B cell (primary cell): Measurements from ENCODE around the gene RRP15. TPM values are rescaled to one million over a fixed set of nuclear protein-coding genes. Genes with fewer than 3 reads are reported as not detected.

ENCODE experiments used
- ATAC-seq: fragments of 200-7000 bp; cut with Tn5 transposase; one replicate; pipeline ENCODE4 v1.10.0; 2021; ENCODE audit warnings: low read depth, mild to moderate bottlenecking, moderate number of reproducible peaks, moderate library complexity
- CTCF ChIA-PET: fragments of 350-600 bp; sonication (Branson Sonifier 250); formaldehyde crosslinking; loops from one replicate; lab custom pipeline; 2021; ENCODE audit warnings: antibody characterized with exemption, inconsistent platforms; lab: Charles Lee
- POLR2A ChIA-PET: fragments of 350-600 bp; sonication (Branson Sonifier 250); formaldehyde crosslinking; loops from one replicate; lab custom pipeline; 2021; ENCODE audit warnings: antibody characterized with exemption; lab: Charles Lee
- DNase-seq: peaks from one replicate; pipeline ENCODE4 v3.0.0; 2013
- H2AFZ ChIP-seq: 2 replicates; pipeline ENCODE4 v1.6.1; 2012; ENCODE audit warnings: mild to moderate bottlenecking, low read depth, low read length; ENCODE audit not compliant: insufficient read depth, poor library complexity, severe bottlenecking
- H3K27ac ChIP-seq, 2 donors: 1 replicate in 1 of 2; 2 replicates in 1 of 2; pipeline ENCODE4 v1.5.1; 2012 to 2013; ENCODE audit warnings: low read length in 2 of 2, mild to moderate bottlenecking in 2 of 2, moderate library complexity in 1 of 2
- H3K27me3 ChIP-seq, 4 experiments: fragments of 200-600 bp in 1 of 4; sonication (generic) in 1 of 4; replicated peaks in 1 of 4; 1 replicate in 2 of 4; 2 replicates in 2 of 4; pipeline versions ENCODE4 v1.6.1 to v1.7.0; 2013 to 2016; ENCODE audit warnings: low read length in 3 of 4, mild to moderate bottlenecking in 2 of 4, mixed read lengths in 1 of 4, moderate library complexity in 1 of 4; ENCODE audit not compliant: insufficient read depth in 4 of 4, control insufficient read depth in 3 of 4; ENCODE audit errors: control extremely low read depth in 1 of 4
- H3K36me3 ChIP-seq, 2 experiments: replicated peaks in 1 of 2; 1 replicate in 1 of 2; 2 replicates in 1 of 2; pipeline versions ENCODE4 v1.6.1 to v1.7.1; 2013; ENCODE audit warnings: low read length in 1 of 2; ENCODE audit not compliant: insufficient read depth in 2 of 2, control insufficient read depth in 1 of 2; ENCODE audit errors: control extremely low read depth in 1 of 2, extremely low read depth in 1 of 2
- H3K4me1 ChIP-seq, 2 donors: fragments of 200-600 bp in 1 of 2; sonication (generic) in 1 of 2; 1 replicate in 1 of 2; 2 replicates in 1 of 2; pipeline versions ENCODE4 v1.5.1 to v1.6.1; 2013 to 2017; ENCODE audit warnings: low read length in 2 of 2; ENCODE audit not compliant: control insufficient read depth in 2 of 2, insufficient read depth in 2 of 2
- H3K4me2 ChIP-seq: replicated peaks from 2 replicates; pipeline ENCODE3; 2012; ENCODE audit warnings: mild to moderate bottlenecking, low read depth, low read length; ENCODE audit not compliant: poor library complexity, severe bottlenecking
- H3K4me3 ChIP-seq, 5 experiments: fragments of 200-600 bp in 1 of 5; sonication (generic) in 1 of 5; 1 replicate in 3 of 5; 2 replicates in 2 of 5; pipeline versions ENCODE4 v1.5.1 to v1.7.0; 2011 to 2016; ENCODE audit warnings: low read length in 4 of 5, mild to moderate bottlenecking in 4 of 5, low read depth in 2 of 5, control low read depth in 1 of 5, moderate library complexity in 1 of 5; ENCODE audit not compliant: insufficient read depth in 1 of 5; ENCODE audit errors: control extremely low read depth in 1 of 5, extremely low read depth in 1 of 5
- H3K79me2 ChIP-seq: fragments of 200-600 bp; sonication (generic); one replicate; pipeline ENCODE4 v1.6.0; 2016; ENCODE audit warnings: low read length; ENCODE audit not compliant: control insufficient read depth, insufficient read depth
- H3K9ac ChIP-seq: fragments of 200-600 bp; sonication (generic); 2 replicates; pipeline ENCODE4 v1.6.1; 2017; ENCODE audit warnings: mild to moderate bottlenecking, low read length, moderate library complexity
- H3K9me3 ChIP-seq, 3 donors: one replicate each; pipeline versions ENCODE4 v1.6.1 to v1.7.1; 2013; ENCODE audit warnings: low read length in 2 of 3; ENCODE audit not compliant: control insufficient read depth in 2 of 3, insufficient read depth in 1 of 3; ENCODE audit errors: control extremely low read depth in 1 of 3
- H4K20me1 ChIP-seq: 2 replicates; pipeline ENCODE4 v1.6.0; 2012; ENCODE audit warnings: mild to moderate bottlenecking, low read length; ENCODE audit not compliant: insufficient read depth, control insufficient read depth, poor library complexity, severe bottlenecking
- H3K27ac Mint-ChIP-seq: one replicate; pipeline ENCODE4 v1.8.0; 2021; ENCODE audit warnings: mixed read lengths
- H3K27me3 Mint-ChIP-seq: one replicate; pipeline ENCODE4 v1.8.0; 2021; ENCODE audit warnings: mixed read lengths
- H3K4me1 Mint-ChIP-seq: one replicate; pipeline ENCODE4 v1.8.0; 2021; ENCODE audit warnings: mixed read lengths
- H3K4me3 Mint-ChIP-seq: one replicate; pipeline ENCODE4 v1.8.0; 2021; ENCODE audit warnings: mixed read lengths
- H3K9me3 Mint-ChIP-seq: one replicate; pipeline ENCODE4 v1.8.0; 2022; ENCODE audit warnings: mixed read lengths; ENCODE audit not compliant: insufficient read depth
- EZH2 ChIP-seq: IDR thresholded peaks from 2 replicates; pipeline ENCODE4 v1.6.1; 2012; ENCODE audit warnings: borderline replicate concordance, low read depth, mild to moderate bottlenecking, moderate library complexity, low read length; ENCODE audit not compliant: insufficient read depth, poor library complexity, severe bottlenecking
- WGBS: methylation state at CpG from one replicate; pipeline ENCODE4 v1.1.5; 2013; ENCODE audit warnings: missing lambda C conversion rate; ENCODE audit not compliant: insufficient coverage; 5-methylcytosine and 5-hydroxymethylcytosine counted together
- intact Hi-C: fragments of 100-400 bp; cut with micrococcal nuclease; formaldehyde crosslinking; loops from one replicate; pipeline ENCODE4 v1.10.0; 2022
- polyA plus RNA-seq: library from polyadenylated mRNA; depleted of rRNA; stranded (reverse); fragments of >200 nt; gene quantifications from 2 replicates; pipeline ENCODE4 v1.2.3, GENCODE V29; 2012
- total RNA-seq, 2 donors: library from RNA; stranded (reverse); fragments of 120-200 nt in 1 of 2; gene quantifications; 1 replicate in 1 of 2; 2 replicates in 1 of 2; pipeline versions ENCODE4 v1.2.3 to v1.2.4, GENCODE V29; 2013 to 2022
- TF ChIP-seq, protein P1 (sequence below): fragments of 200-600 bp; IDR thresholded peaks from one replicate; pipeline ENCODE4 v1.8.0; 2022; ENCODE audit warnings: antibody characterized with exemption, mild to moderate bottlenecking

RRP15 gene
- total and polyA plus RNA-seq, 2 donors (not counting 1 experiment from before 2014, with no cell fraction given): 1.3 to 20.2 TPM

DNA sequence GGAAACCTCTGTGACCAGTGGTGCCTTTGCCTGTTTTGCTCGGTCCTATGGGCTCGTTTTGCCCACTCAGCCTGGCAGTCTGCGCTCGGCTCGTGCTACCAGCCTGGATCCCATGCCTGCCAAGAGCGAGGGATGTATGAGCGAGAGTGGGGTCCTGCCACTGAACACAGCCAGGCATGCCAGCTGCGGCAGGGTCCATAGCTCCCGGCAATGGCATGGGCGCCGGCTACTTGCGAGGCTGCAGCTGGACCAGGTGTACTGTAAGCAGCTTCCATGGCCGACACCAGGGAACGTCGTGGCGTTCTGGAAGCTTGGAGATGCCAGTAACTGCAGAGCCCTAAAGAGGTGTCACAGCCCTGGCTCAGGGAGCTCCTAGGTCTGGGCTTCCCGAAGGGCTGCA lies 37.7 kb downstream of the RRP15 start:
- Histone ChIP-seq H3K9me3 (no peaks in the 10 kb centered on the region), H3K79me2 (no peaks in the 10 kb centered on the region), H3K4me3 (no peak overlapping the region), H3K27ac (no peak overlapping the region), H3K9ac (no peak overlapping the region), H4K20me1 (no peaks in the 10 kb centered on the region), H3K36me3 (peaks cover 0 to 19% of the 10 kb centered on the region in 2 experiments), H2AFZ (no peak overlapping the region), H3K4me1 (no peaks in the 10 kb centered on the region), H3K4me2 (no peak overlapping the region), H3K27me3 (no peaks in the 10 kb centered on the region)
- WGBS: 99% methylated on average over 17 of the region's 17 CpGs
- Mint-ChIP-seq H3K27ac (no peak overlapping the region), H3K27me3 (no peaks in the 10 kb centered on the region), H3K4me1 (no peaks in the 10 kb centered on the region), H3K9me3 (no peaks in the 10 kb centered on the region), H3K4me3 (no peak overlapping the region)
- CTCF ChIA-PET: interaction anchor here (0.7 to 1.6 kb wide), 3 partner anchors 199 to 1489 kb away, joined by 3 to 4 read pairs (median 4); no protein-coding TSS in a partner anchor
- intact Hi-C loops: no loop called here
- DNase-seq (no peak), ATAC-seq (no peak)
- TF ChIP-seq EZH2: no peak
- TF ChIP-seq, protein P1, sequence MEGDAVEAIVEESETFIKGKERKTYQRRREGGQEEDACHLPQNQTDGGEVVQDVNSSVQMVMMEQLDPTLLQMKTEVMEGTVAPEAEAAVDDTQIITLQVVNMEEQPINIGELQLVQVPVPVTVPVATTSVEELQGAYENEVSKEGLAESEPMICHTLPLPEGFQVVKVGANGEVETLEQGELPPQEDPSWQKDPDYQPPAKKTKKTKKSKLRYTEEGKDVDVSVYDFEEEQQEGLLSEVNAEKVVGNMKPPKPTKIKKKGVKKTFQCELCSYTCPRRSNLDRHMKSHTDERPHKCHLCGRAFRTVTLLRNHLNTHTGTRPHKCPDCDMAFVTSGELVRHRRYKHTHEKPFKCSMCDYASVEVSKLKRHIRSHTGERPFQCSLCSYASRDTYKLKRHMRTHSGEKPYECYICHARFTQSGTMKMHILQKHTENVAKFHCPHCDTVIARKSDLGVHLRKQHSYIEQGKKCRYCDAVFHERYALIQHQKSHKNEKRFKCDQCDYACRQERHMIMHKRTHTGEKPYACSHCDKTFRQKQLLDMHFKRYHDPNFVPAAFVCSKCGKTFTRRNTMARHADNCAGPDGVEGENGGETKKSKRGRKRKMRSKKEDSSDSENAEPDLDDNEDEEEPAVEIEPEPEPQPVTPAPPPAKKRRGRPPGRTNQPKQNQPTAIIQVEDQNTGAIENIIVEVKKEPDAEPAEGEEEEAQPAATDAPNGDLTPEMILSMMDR: no peak
- POLR2A ChIA-PET: no interaction called here

DNA sequence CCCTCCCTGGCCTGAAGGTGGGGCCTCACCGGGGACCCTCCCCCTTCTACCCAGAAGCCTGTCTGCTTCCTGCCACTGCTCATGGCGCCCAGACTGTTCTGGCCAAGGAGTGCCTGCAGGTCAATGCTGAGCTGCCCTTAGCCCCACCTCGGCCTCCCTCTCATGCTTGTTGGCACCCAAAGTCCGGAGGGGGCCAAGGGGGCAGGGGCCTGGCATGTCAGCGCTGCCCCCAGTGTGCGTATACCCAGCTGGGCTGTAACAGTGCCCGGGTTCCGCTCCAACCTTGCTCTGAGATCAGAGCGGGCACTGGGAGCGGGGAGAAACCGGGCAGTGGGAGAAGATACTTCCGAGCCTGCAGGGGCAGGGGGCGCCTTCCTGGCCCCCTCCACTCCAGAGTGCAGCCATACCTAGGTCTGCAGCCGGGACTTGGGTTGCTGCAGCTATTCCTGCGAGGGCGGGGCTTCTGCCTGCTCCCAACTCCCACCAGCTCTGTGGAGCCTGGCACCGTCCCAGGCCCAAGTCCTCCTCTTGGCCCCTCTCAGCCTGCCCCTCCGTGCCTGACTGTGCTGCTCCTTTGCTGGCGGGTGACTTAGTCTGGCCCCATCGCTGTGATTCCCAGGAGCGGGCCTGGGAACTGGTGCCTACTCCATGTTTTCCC lies 38.6 kb downstream of the RRP15 start:
- intact Hi-C loops: no loop called here
- ChIA-PET CTCF (no interaction called here), POLR2A (no interaction called here)
- Histone ChIP-seq H3K4me2 (no peak overlapping the region), H3K36me3 (peaks cover 1 to 18% of the 10 kb centered on the region in 2 experiments), H3K79me2 (no peaks in the 10 kb centered on the region), H2AFZ (no peak overlapping the region), H3K4me3 (no peak overlapping the region), H3K27me3 (no peaks in the 10 kb centered on the region), H4K20me1 (no peaks in the 10 kb centered on the region), H3K9me3 (no peaks in the 10 kb centered on the region), H3K9ac (no peak overlapping the region), H3K4me1 (no peaks in the 10 kb centered on the region), H3K27ac (no peak overlapping the region)
- ATAC-seq (no peak), DNase-seq (no peak)
- Mint-ChIP-seq H3K9me3 (no peaks in the 10 kb centered on the region), H3K4me3 (no peak overlapping the region), H3K27ac (no peak overlapping the region), H3K27me3 (no peaks in the 10 kb centered on the region), H3K4me1 (no peaks in the 10 kb centered on the region)
- TF ChIP-seq EZH2: no peak
- TF ChIP-seq, protein P1: no peak
- WGBS: 96% methylated on average over 21 of the region's 21 CpGs
